HepG2 (cell line): Measurements from ENCODE around the gene SLC25A25. TPM values are rescaled to one million over a fixed set of nuclear protein-coding genes. Genes with fewer than 3 reads are reported as not detected.

ENCODE experiments used
- ATAD3A ChIP-seq: sonication (generic); formaldehyde crosslinking; IDR thresholded peaks from 2 replicates; pipeline ENCODE4 v1.4.0; 2020; ENCODE audit warnings: missing genetic modification reagents
- ATF1 ChIP-seq: IDR thresholded peaks from 2 replicates; pipeline ENCODE4 v1.6.1; 2016; ENCODE audit warnings: mild to moderate bottlenecking, control low read depth
- FOXM1 ChIP-seq: sonication (generic); formaldehyde crosslinking; IDR thresholded peaks from 2 replicates; pipeline ENCODE4 v1.5.0; 2020; ENCODE audit warnings: missing genetic modification reagents
- GABPA ChIP-seq, 2 experiments: IDR thresholded peaks; 2 replicates each; pipeline ENCODE4 v1.6.1; 2011 to 2016; ENCODE audit warnings: low read depth in 2 of 2, low read length in 1 of 2, missing biosample characterization in 1 of 2, missing genetic modification characterization in 1 of 2
- HNRNPLL ChIP-seq: fragments of 200-400 bp; formaldehyde crosslinking; IDR thresholded peaks from 2 replicates; pipeline ENCODE4 v1.6.1; 2017; ENCODE audit warnings: mild to moderate bottlenecking, low read depth, low read length; ENCODE audit not compliant: poor library complexity, severe bottlenecking
- HOXD1 ChIP-seq: sonication (generic); formaldehyde crosslinking; IDR thresholded peaks from 2 replicates; pipeline ENCODE4 v1.5.0; 2020; ENCODE audit warnings: missing genetic modification reagents
- SATB2 ChIP-seq: sonication (generic); formaldehyde crosslinking; IDR thresholded peaks from 2 replicates; pipeline ENCODE4 v1.5.0; 2020; ENCODE audit warnings: missing genetic modification reagents
- TOPORS ChIP-seq: sonication (generic); formaldehyde crosslinking; IDR thresholded peaks from 2 replicates; pipeline ENCODE4 v1.8.0; 2023; ENCODE audit warnings: mild to moderate bottlenecking, missing genetic modification reagents
- ZEB1 ChIP-seq: IDR thresholded peaks from 2 replicates; pipeline ENCODE4 v1.6.1; 2012; ENCODE audit warnings: mild to moderate bottlenecking, low read depth, inconsistent platforms; ENCODE audit not compliant: insufficient replicate concordance
- ZFP90 ChIP-seq: sonication (generic); formaldehyde crosslinking; IDR thresholded peaks from 2 replicates; pipeline ENCODE4 v1.8.0; 2022; ENCODE audit warnings: missing genetic modification reagents, mild to moderate bottlenecking, inconsistent platforms, borderline replicate concordance
- ZNF17 ChIP-seq: sonication (generic); formaldehyde crosslinking; IDR thresholded peaks from 2 replicates; pipeline ENCODE4 v1.5.0; 2020; ENCODE audit warnings: mild to moderate bottlenecking, missing genetic modification reagents
- ZNF20 ChIP-seq: sonication (generic); formaldehyde crosslinking; IDR thresholded peaks from 2 replicates; pipeline ENCODE4 v1.4.0; 2020; ENCODE audit warnings: mild to moderate bottlenecking, moderate library complexity, missing genetic modification reagents
- ZNF24 ChIP-seq: fragments of 450-650 bp; IDR thresholded peaks from 2 replicates; pipeline ENCODE4 v1.6.1; 2017; ENCODE audit warnings: antibody characterized with exemption, mild to moderate bottlenecking
- ZNF556 ChIP-seq: sonication (generic); formaldehyde crosslinking; IDR thresholded peaks from 2 replicates; pipeline ENCODE4 v1.4.0; 2020; ENCODE audit warnings: mild to moderate bottlenecking, missing genetic modification reagents, borderline replicate concordance
- ZNF589 ChIP-seq: sonication (generic); formaldehyde crosslinking; conservative IDR thresholded peaks from 2 replicates; pipeline ENCODE4 v1.8.0; 2022; ENCODE audit warnings: mild to moderate bottlenecking, moderate library complexity, missing genetic modification reagents
- ZNF75D ChIP-seq: sonication (generic); formaldehyde crosslinking; IDR thresholded peaks from 2 replicates; pipeline ENCODE4 v1.8.1; 2023; ENCODE audit warnings: missing genetic modification reagents, mild to moderate bottlenecking, borderline replicate concordance
- ZNF777 ChIP-seq: sonication (generic); formaldehyde crosslinking; IDR thresholded peaks from 2 replicates; pipeline ENCODE4 v1.4.0; 2020; ENCODE audit warnings: missing genetic modification reagents
- ZNF839 ChIP-seq: sonication (generic); formaldehyde crosslinking; IDR thresholded peaks from 2 replicates; pipeline ENCODE4 v1.4.0; 2020; ENCODE audit warnings: missing genetic modification reagents, mild to moderate bottlenecking, borderline replicate concordance
- ZNF878 ChIP-seq: sonication (generic); formaldehyde crosslinking; IDR thresholded peaks from 2 replicates; pipeline ENCODE4 v1.8.1; 2023; ENCODE audit warnings: mild to moderate bottlenecking, missing genetic modification reagents, moderate library complexity
- polyA plus RNA-seq, 8 experiments: library from polyadenylated mRNA; depleted of rRNA in 3 of 8; stranded (reverse) in 7 of 8; unstranded in 1 of 8; fragments of >200 nt; fragmentation: Illumina TruSeq in 4 of 8; extraction: Trizol in 4 of 8; gene quantifications; 2 replicates each; pipeline versions ENCODE4 v1.2.1 to v1.2.3, GENCODE V29; 2011 to 2016; ENCODE audit warnings: low read depth in 4 of 8, missing spikeins in 1 of 8, mixed read lengths in 1 of 8; ENCODE audit not compliant: insufficient read depth in 1 of 8
- total RNA-seq, 5 experiments: library from RNA; depleted of rRNA; stranded (reverse); fragments of >200 nt; fragmentation: Illumina TruSeq; extraction: Trizol; gene quantifications; 2 replicates each; pipeline ENCODE4 v1.2.3, GENCODE V29; 2016; ENCODE audit warnings: low read depth in 1 of 5
- TF ChIP-seq, protein P1 (sequence below): sonication (generic); formaldehyde crosslinking; IDR thresholded peaks from 2 replicates; pipeline ENCODE4 v1.4.0; 2020; ENCODE audit warnings: missing genetic modification reagents
- TF ChIP-seq, protein P2 (sequence below): IDR thresholded peaks from 2 replicates; pipeline ENCODE4 v1.6.1; 2018; ENCODE audit warnings: missing genetic modification reagents
- TF ChIP-seq, protein P3 (sequence below): conservative IDR thresholded peaks from 2 replicates; pipeline ENCODE4 v1.6.1; 2018; ENCODE audit warnings: missing genetic modification reagents
- TF ChIP-seq, protein P4 (sequence below): sonication (generic); formaldehyde crosslinking; IDR thresholded peaks from 2 replicates; pipeline ENCODE4 v1.8.0; 2022; ENCODE audit warnings: mild to moderate bottlenecking, missing genetic modification reagents, moderate library complexity

SLC25A25 gene
- total and polyA plus RNA-seq, 2 of the 13 experiments (the other 11 are each of a cell fraction or from before 2014, with no cell fraction given): 10.5 to 24.8 TPM

DNA sequence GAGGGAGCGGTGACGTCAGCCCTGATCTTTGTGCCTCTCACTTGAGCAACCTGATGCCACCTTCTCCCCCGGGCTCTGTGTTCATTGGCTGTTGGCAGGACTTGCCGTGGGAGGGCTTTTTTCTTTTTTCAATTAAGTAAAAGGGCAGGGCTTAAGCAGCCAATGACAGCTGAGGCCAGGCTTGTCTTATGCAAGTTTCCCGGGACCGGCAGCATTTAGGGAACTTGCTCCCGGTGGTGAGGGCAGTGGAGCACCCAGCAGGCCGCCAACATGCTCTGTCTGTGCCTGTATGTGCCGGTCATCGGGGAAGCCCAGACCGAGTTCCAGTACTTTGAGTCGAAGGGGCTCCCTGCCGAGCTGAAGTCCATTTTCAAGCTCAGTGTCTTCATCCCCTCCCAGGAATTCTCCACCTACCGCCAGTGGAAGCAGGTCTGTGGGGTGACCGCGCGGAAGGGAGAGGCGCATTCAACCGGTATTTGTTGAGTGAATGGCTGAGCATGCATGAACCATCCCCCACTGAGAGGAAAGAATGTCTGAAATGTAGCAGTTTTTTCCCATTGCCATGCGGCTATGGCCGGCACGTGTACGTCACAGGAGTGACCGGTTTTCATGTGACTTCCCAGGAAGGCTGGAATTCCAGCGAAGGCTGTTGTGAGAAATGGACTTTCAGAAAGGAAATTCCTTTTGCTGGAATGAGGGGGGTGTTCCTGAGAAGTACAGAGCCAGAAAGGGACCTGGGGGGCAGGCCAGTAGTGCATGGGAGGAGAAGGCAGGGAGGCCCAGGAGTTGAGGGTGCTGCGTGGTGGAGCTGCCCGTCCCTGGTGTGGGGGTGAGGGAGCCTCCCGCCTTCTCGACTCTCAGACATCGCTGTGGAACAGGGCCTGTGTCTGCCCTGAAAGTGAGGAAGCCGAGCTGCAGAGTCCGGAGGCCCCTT is 30.5 kb downstream of the SLC25A25 start (continued):
- TF ChIP-seq, protein P1, sequence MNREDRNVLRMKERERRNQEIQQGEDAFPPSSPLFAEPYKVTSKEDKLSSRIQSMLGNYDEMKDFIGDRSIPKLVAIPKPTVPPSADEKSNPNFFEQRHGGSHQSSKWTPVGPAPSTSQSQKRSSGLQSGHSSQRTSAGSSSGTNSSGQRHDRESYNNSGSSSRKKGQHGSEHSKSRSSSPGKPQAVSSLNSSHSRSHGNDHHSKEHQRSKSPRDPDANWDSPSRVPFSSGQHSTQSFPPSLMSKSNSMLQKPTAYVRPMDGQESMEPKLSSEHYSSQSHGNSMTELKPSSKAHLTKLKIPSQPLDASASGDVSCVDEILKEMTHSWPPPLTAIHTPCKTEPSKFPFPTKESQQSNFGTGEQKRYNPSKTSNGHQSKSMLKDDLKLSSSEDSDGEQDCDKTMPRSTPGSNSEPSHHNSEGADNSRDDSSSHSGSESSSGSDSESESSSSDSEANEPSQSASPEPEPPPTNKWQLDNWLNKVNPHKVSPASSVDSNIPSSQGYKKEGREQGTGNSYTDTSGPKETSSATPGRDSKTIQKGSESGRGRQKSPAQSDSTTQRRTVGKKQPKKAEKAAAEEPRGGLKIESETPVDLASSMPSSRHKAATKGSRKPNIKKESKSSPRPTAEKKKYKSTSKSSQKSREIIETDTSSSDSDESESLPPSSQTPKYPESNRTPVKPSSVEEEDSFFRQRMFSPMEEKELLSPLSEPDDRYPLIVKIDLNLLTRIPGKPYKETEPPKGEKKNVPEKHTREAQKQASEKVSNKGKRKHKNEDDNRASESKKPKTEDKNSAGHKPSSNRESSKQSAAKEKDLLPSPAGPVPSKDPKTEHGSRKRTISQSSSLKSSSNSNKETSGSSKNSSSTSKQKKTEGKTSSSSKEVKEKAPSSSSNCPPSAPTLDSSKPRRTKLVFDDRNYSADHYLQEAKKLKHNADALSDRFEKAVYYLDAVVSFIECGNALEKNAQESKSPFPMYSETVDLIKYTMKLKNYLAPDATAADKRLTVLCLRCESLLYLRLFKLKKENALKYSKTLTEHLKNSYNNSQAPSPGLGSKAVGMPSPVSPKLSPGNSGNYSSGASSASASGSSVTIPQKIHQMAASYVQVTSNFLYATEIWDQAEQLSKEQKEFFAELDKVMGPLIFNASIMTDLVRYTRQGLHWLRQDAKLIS (CRISPR knock-in tag): no peak
- no peak for TF ChIP-seq ZEB1
- no peak for TF ChIP-seq ZNF839 (CRISPR knock-in tag)
- no peak for TF ChIP-seq ZNF24
- no peak for TF ChIP-seq ZNF20 (CRISPR knock-in tag)
- no peak for TF ChIP-seq ATAD3A (CRISPR knock-in tag)
- TF ChIP-seq, protein P2, sequence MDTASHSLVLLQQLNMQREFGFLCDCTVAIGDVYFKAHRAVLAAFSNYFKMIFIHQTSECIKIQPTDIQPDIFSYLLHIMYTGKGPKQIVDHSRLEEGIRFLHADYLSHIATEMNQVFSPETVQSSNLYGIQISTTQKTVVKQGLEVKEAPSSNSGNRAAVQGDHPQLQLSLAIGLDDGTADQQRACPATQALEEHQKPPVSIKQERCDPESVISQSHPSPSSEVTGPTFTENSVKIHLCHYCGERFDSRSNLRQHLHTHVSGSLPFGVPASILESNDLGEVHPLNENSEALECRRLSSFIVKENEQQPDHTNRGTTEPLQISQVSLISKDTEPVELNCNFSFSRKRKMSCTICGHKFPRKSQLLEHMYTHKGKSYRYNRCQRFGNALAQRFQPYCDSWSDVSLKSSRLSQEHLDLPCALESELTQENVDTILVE (CRISPR knock-in tag): 0 out of 2 replicates have a peak, but pooled peaks have one; percentile 50
- TF ChIP-seq, protein P3, sequence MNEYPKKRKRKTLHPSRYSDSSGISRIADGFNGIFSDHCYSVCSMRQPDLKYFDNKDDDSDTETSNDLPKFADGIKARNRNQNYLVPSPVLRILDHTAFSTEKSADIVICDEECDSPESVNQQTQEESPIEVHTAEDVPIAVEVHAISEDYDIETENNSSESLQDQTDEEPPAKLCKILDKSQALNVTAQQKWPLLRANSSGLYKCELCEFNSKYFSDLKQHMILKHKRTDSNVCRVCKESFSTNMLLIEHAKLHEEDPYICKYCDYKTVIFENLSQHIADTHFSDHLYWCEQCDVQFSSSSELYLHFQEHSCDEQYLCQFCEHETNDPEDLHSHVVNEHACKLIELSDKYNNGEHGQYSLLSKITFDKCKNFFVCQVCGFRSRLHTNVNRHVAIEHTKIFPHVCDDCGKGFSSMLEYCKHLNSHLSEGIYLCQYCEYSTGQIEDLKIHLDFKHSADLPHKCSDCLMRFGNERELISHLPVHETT (CRISPR knock-in tag): no peak
- TF ChIP-seq ATF1: peak; percentile 87; the same call in 1 of the 2 replicates
- 0 out of 2 replicates have a peak, but pooled peaks have one; percentile 34 for TF ChIP-seq SATB2 (CRISPR knock-in tag)
- TF ChIP-seq, protein P4, sequence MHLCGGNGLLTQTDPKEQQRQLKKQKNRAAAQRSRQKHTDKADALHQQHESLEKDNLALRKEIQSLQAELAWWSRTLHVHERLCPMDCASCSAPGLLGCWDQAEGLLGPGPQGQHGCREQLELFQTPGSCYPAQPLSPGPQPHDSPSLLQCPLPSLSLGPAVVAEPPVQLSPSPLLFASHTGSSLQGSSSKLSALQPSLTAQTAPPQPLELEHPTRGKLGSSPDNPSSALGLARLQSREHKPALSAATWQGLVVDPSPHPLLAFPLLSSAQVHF: peak; percentile 32; the same call in 1 of the 2 replicates
- no peak for TF ChIP-seq ZNF878 (CRISPR knock-in tag)
- no peak for TF ChIP-seq ZNF75D (CRISPR knock-in tag)
- TF ChIP-seq GABPA (IDR thresholded peaks at IDR 0.05; ENCODE audit: low read depth, low read length): no peak
- peak; percentile 6; the same call in 1 of the 2 replicates for TF ChIP-seq GABPA (CRISPR knock-in tag; IDR thresholded peaks at IDR 0.05; ENCODE audit: low read depth)
- TF ChIP-seq HNRNPLL: no peak
- TF ChIP-seq FOXM1 (CRISPR knock-in tag): peak; percentile 69; the same call in 1 of the 2 replicates
- 0 out of 2 replicates have a peak, but pooled peaks have one; percentile 24 for TF ChIP-seq ZNF556 (CRISPR knock-in tag)
- no peak; the same call in none of the 2 replicates for TF ChIP-seq HOXD1 (CRISPR knock-in tag)
- TF ChIP-seq ZFP90 (CRISPR knock-in tag): no peak
- no peak for TF ChIP-seq TOPORS (CRISPR knock-in tag)
- no peak for TF ChIP-seq ZNF17 (CRISPR knock-in tag)
- no peak for TF ChIP-seq ZNF777
- no peak for TF ChIP-seq ZNF589 (CRISPR knock-in tag)
